ENCODE results near the gene NXNL1. TPM values are rescaled to one million over a fixed set of nuclear protein-coding genes. Genes with fewer than 3 reads are reported as not detected.

The NXNL1 gene
- total RNA-seq, 1 donor from 2014 or later = not detected

Other genes starting within 250 kb of the NXNL1 start
- 27.4 TPM for gene USE1, start 245.6 kb downstream of the NXNL1 start, total RNA-seq
- gene OCEL1, start 234.7 kb downstream of the NXNL1 start, total RNA-seq = 23.4 TPM
- 23.9 TPM for gene NR2F6, start 215.0 kb downstream of the NXNL1 start, total RNA-seq
- gene USHBP1, start 196.2 kb downstream of the NXNL1 start, total RNA-seq = 9.6 TPM
- 66.6 TPM for gene BABAM1, start 193.5 kb downstream of the NXNL1 start, total RNA-seq
- gene ANKLE1, start 179.0 kb downstream of the NXNL1 start, total RNA-seq = 1.7 TPM
- 14.9 TPM for gene ABHD8, start 157.5 kb downstream of the NXNL1 start, total RNA-seq
- gene MRPL34, start 155.1 kb downstream of the NXNL1 start, total RNA-seq = 55.0 TPM
- 29.4 TPM for gene DDA1, start 151.4 kb downstream of the NXNL1 start, total RNA-seq
- gene ANO8, start 126.1 kb downstream of the NXNL1 start, total RNA-seq = 14.8 TPM
- 22.0 TPM for gene GTPBP3, start 123.4 kb downstream of the NXNL1 start, total RNA-seq
- gene PLVAP, start 83.6 kb downstream of the NXNL1 start, total RNA-seq = 283 TPM
- 0.62 TPM for gene CCDC194, start 66.7 kb downstream of the NXNL1 start, total RNA-seq
- gene BST2, start 55.3 kb downstream of the NXNL1 start, total RNA-seq = 80.0 TPM
- gene MVB12A, start 40.9 kb downstream of the NXNL1 start, total RNA-seq = 32.1 TPM
- gene TMEM221, start 12.3 kb downstream of the NXNL1 start, total RNA-seq = 0.36 TPM
- 47.3 TPM for gene SLC27A1, start 9.6 kb upstream of the NXNL1 start, total RNA-seq
- gene PGLS, start 50.7 kb upstream of the NXNL1 start, total RNA-seq = 47.3 TPM
- gene COLGALT1, start 94.7 kb upstream of the NXNL1 start, total RNA-seq = 84.0 TPM
- gene UNC13A, start 227.4 kb upstream of the NXNL1 start, total RNA-seq = 0.13 TPM

Data from sciatic nerve (tissue), 1 donor.